Measurements from ENCODE around the gene HSD3B1.

HSD3B1 gene

DNA sequence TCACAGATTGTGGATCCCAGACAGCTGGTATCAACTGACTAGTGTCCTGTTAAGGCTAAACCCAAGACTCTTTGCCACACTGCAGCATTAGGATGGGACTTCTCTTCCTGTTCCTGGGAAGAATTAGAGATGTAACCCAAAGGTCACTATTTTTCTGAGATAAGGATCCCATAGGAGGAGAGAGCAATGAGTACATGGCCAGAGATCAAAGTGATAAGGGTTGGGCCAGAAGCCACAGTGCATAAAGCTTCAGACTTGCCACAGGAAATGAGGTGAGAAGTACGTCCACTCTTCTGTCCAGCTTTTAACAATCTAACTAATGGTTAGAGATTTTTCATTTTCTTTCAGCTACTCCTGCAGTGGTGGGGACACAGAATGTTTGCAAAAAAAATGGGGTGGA is at the start of gene HSD3B1:
TSS of gene HSD3B1 (plus strand) at position 270 of the 400 bp plus-strand sequence. CDS start 267 bp downstream, outside the sequence.
- TF ChIP-seq EGR1 (IDR thresholded peaks at IDR 0.05) (no peak), YY1 (IDR thresholded peaks at IDR 0.05; ENCODE audit: low read depth) (no peak), TCF12 (IDR thresholded peaks at IDR 0.05; ENCODE audit: low read depth) (no peak), RAD21 (IDR thresholded peaks at IDR 0.05; ENCODE audit: low read depth) (no peak), FOXM1 (IDR thresholded peaks at IDR 0.05; ENCODE audit: borderline replicate concordance, low read depth) (no peak), NFIC (IDR thresholded peaks at IDR 0.05) (no peak), ZBTB7A (IDR thresholded peaks at IDR 0.05; ENCODE audit: low read depth) (no peak), CEBPB (IDR thresholded peaks at IDR 0.05) (no peak), TAF1 (IDR thresholded peaks at IDR 0.05; ENCODE audit: low read depth) (no peak), TEAD4 (IDR thresholded peaks at IDR 0.05) (no peak), CREB1 (IDR thresholded peaks at IDR 0.05; ENCODE audit: low read depth) (no peak), EP300 (IDR thresholded peaks at IDR 0.05; ENCODE audit: borderline replicate concordance) (no peak)
- TF ChIP-seq, protein P1, sequence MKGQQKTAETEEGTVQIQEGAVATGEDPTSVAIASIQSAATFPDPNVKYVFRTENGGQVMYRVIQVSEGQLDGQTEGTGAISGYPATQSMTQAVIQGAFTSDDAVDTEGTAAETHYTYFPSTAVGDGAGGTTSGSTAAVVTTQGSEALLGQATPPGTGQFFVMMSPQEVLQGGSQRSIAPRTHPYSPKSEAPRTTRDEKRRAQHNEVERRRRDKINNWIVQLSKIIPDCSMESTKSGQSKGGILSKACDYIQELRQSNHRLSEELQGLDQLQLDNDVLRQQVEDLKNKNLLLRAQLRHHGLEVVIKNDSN (IDR thresholded peaks at IDR 0.05), result no peak
- TF ChIP-seq, protein P2, sequence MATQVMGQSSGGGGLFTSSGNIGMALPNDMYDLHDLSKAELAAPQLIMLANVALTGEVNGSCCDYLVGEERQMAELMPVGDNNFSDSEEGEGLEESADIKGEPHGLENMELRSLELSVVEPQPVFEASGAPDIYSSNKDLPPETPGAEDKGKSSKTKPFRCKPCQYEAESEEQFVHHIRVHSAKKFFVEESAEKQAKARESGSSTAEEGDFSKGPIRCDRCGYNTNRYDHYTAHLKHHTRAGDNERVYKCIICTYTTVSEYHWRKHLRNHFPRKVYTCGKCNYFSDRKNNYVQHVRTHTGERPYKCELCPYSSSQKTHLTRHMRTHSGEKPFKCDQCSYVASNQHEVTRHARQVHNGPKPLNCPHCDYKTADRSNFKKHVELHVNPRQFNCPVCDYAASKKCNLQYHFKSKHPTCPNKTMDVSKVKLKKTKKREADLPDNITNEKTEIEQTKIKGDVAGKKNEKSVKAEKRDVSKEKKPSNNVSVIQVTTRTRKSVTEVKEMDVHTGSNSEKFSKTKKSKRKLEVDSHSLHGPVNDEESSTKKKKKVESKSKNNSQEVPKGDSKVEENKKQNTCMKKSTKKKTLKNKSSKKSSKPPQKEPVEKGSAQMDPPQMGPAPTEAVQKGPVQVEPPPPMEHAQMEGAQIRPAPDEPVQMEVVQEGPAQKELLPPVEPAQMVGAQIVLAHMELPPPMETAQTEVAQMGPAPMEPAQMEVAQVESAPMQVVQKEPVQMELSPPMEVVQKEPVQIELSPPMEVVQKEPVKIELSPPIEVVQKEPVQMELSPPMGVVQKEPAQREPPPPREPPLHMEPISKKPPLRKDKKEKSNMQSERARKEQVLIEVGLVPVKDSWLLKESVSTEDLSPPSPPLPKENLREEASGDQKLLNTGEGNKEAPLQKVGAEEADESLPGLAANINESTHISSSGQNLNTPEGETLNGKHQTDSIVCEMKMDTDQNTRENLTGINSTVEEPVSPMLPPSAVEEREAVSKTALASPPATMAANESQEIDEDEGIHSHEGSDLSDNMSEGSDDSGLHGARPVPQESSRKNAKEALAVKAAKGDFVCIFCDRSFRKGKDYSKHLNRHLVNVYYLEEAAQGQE (IDR thresholded peaks at IDR 0.05; ENCODE audit: low read depth), result no peak
- TF ChIP-seq, protein P3, sequence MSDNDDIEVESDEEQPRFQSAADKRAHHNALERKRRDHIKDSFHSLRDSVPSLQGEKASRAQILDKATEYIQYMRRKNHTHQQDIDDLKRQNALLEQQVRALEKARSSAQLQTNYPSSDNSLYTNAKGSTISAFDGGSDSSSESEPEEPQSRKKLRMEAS (IDR thresholded peaks at IDR 0.05), result no peak

DNA sequence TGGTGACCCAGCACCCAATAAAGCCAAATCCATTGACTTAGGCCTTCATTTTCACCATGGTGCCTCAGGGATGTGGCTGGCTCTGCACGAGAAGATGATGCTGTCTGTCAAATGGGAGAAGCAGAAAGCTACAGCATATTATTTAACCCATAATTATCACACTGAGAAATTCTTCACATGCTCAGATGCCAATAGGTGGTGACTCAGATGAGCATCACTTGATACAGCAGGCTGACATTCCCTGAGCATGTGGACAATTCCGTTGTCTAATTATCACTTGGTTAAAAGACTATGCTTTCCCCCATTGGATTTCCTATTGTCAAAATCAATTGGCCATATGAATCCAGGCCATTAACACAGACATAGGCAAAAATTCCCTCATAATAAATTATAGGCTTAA is 44.0 kb upstream of the HSD3B1 start:
- TF ChIP-seq FOXM1 (IDR thresholded peaks at IDR 0.05; ENCODE audit: borderline replicate concordance, low read depth) (no peak), YY1 (IDR thresholded peaks at IDR 0.05; ENCODE audit: low read depth) (no peak), EGR1 (IDR thresholded peaks at IDR 0.05) (no peak), NFIC (IDR thresholded peaks at IDR 0.05) (no peak), TCF12 (IDR thresholded peaks at IDR 0.05; ENCODE audit: low read depth) (no peak), CREB1 (IDR thresholded peaks at IDR 0.05; ENCODE audit: low read depth) (no peak), TAF1 (IDR thresholded peaks at IDR 0.05; ENCODE audit: low read depth) (no peak), RAD21 (IDR thresholded peaks at IDR 0.05; ENCODE audit: low read depth) (no peak), TEAD4 (IDR thresholded peaks at IDR 0.05) (no peak), CEBPB (IDR thresholded peaks at IDR 0.05) (no peak), ZBTB7A (IDR thresholded peaks at IDR 0.05; ENCODE audit: low read depth) (no peak), EP300 (IDR thresholded peaks at IDR 0.05; ENCODE audit: borderline replicate concordance) (no peak)
- TF ChIP-seq, protein P3 (IDR thresholded peaks at IDR 0.05), result no peak
- TF ChIP-seq, protein P2 (IDR thresholded peaks at IDR 0.05; ENCODE audit: low read depth), result no peak
- TF ChIP-seq, protein P1 (IDR thresholded peaks at IDR 0.05), result no peak

DNA sequence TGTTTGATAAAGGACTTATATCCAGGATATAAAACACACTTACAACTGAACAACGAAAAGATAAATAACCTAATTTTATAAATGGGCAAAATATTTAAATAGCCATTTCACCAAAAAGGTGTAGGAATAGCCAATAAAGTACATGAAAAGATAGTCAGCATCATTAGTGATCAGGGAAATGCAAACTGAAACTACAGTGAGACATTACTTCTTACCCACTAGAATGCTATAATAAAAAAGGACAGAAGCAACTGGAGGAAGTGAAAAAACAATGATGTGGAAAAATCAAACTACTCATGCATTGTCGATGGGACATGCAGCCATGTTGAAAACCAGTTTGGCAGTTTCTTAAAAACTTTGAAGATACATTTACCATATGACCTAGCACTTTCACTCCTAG is 43.4 kb upstream of the HSD3B1 start:
- TF ChIP-seq RAD21 (IDR thresholded peaks at IDR 0.05; ENCODE audit: low read depth), result no peak
- TF ChIP-seq, protein P1 (IDR thresholded peaks at IDR 0.05), result no peak
- TF ChIP-seq TEAD4 (IDR thresholded peaks at IDR 0.05), result no peak
- TF ChIP-seq, protein P2 (IDR thresholded peaks at IDR 0.05; ENCODE audit: low read depth), result no peak
- TF ChIP-seq FOXM1 (IDR thresholded peaks at IDR 0.05; ENCODE audit: borderline replicate concordance, low read depth), result no peak
- TF ChIP-seq TAF1 (IDR thresholded peaks at IDR 0.05; ENCODE audit: low read depth), result no peak
- no peak for TF ChIP-seq YY1 (IDR thresholded peaks at IDR 0.05; ENCODE audit: low read depth)
- no peak for TF ChIP-seq CEBPB (IDR thresholded peaks at IDR 0.05)
- TF ChIP-seq, protein P3 (IDR thresholded peaks at IDR 0.05), result no peak
- TF ChIP-seq EP300 (IDR thresholded peaks at IDR 0.05; ENCODE audit: borderline replicate concordance), result no peak
- no peak for TF ChIP-seq NFIC (IDR thresholded peaks at IDR 0.05)
- no peak for TF ChIP-seq CREB1 (IDR thresholded peaks at IDR 0.05; ENCODE audit: low read depth)

Data from Ishikawa (cell line).